Activated CD8-positive, alpha-beta memory T cell treated with anti-CD3 and anti-CD28 coated beads, Interleukin-2, amount 50 U/mL, for 4 hours (primary cell): ENCODE results near the gene MCU.
"Not testable (repeated sequence)": the region's sequence is repeated elsewhere in the genome, so short reads cannot be mapped to it uniquely, and the experiment has no call there.

Experiments
- DNase-seq: peaks from one replicate; pipeline ENCODE4 v3.0.0-alpha.2; 2020

The MCU gene, protein sequence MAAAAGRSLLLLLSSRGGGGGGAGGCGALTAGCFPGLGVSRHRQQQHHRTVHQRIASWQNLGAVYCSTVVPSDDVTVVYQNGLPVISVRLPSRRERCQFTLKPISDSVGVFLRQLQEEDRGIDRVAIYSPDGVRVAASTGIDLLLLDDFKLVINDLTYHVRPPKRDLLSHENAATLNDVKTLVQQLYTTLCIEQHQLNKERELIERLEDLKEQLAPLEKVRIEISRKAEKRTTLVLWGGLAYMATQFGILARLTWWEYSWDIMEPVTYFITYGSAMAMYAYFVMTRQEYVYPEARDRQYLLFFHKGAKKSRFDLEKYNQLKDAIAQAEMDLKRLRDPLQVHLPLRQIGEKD

DNA sequence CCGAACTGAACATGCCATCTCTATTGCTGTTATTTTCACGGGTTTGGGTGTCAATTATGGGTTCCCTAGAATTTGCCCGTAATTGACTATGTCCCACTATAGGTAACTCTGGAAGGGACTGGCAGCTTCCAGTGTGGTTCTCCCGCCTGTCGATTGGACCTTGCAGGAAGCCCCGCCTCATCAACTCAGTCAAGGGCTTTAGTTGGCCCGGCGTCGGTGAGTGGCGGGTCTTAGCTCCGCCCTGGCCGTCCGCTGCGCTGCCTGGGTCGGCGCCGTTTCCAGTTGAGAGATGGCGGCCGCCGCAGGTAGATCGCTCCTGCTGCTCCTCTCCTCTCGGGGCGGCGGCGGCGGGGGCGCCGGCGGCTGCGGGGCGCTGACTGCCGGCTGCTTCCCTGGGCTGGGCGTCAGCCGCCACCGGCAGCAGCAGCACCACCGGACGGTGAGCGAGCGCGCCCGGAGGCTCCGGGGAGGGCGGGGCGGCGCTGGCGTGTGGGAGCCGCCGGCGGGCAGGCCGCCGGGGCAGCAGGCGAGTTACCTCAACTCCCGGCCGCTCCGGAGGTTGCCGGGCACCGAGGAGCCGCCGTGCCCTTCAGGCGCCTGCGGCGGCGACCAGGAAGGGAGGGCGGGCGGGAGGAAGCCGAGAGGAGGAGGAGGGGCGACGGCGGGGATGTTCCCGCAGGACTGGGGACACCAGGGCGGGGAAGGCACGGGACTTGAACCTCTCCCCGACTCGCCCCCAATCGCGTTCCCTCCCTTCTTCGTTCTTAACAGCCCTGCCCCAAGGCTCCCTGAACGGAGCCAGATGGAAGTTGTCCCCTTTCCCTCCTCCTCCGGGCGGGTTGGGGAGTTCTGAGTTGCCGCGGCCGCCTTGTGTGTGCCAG lies at the start of gene MCU:
TSS of gene MCU (plus strand) at position 281 of the 881 bp plus-strand sequence. CDS start at position 290, 9 bp downstream.
- peak; percentile 93 for DNase-seq

DNA sequence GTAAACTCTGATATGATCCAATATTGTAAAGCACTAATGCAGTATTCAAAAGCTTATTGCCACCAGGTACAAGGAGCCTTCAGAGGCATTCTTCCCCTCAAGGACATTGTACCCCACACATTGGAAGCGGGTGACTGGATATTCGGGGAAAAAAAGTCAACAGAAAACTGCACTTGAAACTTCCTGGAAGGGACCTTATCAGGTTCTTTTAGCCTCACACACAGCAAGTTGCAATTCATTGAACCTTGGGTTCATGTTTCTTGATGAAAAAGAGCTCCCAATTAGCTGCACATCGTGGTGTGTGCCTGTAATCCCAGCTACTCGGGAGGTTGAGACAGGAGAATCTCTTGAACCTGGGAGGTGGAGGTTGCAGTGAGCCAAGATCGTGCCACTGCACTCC lies 49.6 kb upstream of the MCU start:
- DNase-seq = no peak

DNA sequence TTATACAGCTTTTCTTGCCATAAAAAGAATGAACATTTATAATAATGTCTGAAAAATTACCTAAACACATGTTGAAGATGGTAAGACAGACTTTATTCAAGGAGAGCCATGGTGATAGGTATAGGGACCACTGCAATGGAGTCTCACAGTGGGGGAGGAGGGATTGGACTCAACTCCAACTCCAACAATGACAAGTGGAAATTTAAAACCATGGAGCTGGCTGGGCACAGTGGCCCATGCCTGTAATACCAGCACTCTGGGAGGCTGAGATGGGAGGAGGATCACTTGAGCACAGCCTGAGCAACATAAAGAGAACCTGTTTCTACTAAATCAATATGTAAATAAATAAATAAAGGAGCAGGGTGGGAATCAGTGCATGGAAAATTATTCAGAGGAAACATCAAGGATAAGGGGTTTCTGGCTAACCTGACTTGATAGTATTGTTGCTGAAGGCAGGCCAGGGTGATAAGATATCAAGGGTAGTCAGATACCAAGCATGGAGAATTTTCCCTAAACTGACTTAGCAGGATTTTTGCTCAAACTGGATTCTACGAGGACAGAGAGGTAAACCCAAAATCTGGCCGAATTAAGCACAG lies 46.6 kb upstream of the MCU start:
- no peak for DNase-seq

DNA sequence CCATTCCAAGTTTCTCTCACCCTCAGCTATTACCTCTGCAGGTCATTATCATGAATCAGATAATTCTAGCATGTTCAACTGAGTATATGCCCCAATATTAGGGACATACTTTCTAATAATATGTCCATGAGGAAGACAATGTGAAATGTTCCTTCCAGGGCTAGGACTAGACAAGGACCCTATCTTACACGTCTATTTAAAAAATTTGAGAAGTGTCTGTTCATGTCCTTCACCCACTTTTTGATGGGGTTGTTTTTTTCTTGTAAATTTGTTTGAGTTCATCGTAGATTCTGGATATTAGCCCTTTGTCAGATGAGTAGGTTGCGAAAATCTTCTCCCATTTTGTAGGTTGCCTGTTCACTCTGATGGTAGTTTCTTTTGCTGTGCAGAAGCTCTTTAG lies 45.0 kb upstream of the MCU start:
- DNase-seq = not testable (repeated sequence)

DNA sequence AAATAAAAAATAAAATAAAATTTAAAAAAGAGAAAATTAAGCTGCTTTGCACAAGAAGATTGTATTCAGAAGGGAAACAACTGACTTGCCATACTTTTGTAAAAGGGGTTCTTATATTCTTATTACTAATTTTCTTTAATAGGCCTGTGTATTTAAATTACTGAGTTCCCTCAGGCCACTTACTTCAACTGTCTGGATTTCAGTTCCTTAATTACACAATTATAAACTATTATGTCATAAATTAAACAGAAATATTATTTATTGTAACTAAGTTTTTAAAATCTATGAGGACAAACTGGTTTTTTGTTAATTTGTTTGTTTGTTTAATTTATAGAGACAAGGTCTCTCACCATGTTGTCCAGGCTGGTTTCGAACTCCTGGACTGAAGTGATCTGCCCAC lies 43.6 kb upstream of the MCU start:
- no peak for DNase-seq

DNA sequence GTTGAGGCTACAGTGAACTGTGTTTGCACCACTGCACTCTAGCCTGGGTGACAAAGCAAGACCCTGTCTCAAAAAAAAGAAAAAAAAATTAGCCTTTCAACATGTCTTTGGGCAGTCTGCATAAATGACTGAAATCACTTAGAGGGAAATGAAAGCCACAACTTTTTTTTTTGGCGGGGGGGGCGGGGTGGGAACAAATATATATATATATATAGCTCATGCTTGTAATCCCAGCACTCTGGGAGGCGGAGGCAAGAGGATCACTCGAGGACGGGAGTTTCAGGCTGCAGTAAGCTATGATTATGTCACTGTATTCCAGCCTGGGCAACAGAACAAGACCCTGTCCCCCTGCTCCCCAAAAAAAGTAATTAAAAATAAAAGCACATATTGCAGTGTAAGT lies 42.7 kb upstream of the MCU start:
- DNase-seq = no peak

DNA sequence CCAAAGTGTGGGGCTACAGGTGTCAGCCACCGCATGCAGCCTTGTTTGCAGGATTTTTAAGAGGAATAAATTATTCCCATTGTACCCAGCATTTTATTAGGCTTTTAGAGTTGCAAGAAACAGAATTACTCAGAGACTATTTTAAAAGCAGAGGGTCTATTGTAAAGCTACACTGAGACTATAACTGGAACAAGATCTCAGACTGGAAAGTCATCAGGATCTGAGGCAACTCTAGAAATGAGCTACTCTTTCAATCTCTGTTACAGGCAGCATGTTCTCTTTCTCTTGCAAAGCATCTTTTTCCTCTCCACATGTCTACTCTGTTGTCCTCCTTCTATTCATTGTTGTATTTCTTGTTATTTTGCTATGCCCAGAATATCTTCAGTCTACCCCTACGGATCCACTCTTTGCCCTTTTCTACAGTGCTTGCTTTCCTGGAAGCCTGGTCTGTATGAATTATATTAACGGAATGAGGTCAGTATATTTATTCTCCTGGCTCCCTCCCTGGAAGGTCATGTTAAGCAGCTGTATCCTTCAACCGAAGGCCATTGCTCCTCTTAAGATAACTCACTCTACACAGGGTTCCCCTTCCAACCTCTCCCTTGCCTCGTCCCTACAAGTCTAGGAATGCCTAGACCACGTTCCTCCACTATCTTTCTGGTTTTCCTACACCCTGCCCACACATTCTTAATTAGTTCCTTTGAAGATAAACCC lies 38.4 kb upstream of the MCU start:
- DNase-seq = no peak

DNA sequence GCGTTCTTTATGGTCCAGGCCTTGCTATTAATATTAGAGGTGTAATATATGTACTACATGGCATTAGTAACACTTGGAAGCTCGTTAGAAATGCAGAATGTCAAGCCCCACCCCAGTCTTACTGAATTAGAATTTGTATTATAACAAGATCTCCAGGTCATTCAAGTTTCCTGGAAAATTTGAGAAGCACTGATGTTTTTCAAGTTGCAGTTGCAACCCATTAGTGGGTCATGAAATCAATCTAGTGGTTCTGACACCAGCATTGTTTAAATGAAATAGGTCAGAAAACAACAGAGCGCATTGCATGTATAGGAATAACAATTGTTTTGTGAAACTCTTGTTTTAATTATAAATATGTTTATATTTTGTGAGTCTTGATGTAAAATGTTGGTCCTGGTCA lies 37.2 kb upstream of the MCU start:
- no peak for DNase-seq

DNA sequence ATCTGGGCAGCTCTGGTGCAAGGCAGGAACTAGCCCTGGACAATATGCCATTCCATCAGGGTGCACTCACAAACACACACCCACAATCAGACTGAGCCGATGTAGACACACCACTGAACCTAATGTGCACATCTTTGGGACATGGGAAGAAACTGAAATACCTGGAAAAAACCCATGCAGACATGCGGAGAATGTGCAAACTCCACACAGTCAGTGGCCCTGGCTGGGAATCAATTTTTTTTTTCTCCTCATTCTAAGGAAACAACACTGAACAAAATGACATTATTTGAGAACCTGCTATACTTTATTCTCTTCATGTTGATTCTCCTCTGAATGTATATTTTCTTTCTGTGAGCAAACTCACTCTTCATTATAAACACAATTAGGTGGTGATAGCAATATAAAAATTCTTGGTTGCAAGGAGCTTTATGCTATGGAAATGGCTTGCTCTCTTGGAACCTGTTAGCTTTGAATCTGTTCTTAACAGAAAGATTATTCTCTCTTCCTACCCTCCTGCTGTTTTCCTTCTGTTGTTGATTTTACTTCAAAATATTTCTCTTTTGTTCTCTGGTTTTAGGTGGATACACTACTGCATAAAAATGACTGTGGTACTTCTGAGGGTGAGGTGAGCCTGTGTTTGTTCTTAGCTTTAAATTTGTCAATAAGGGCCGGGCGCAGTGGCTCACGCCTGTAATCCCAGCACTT lies 33.1 kb upstream of the MCU start:
- DNase-seq = no peak

DNA sequence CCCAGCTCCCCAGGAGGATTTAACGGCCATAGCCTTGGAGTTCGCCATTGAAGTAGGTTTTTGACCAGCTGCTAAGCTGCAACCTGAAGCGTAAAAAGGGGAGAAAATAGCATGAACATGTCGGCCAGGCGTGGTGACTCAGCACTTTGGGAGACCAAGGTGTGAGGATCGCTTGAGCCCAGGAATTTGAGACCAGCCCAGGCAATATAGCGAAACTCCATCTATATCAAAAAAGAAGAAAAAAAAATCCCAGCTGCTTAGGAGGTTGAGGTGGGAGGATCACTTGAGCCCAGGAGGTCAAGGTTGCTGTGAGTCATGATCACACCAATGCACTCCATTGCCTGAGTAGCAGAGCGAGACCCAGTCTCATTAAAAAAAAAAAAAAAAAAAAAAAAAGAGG lies 32.2 kb upstream of the MCU start:
- DNase-seq = no peak

DNA sequence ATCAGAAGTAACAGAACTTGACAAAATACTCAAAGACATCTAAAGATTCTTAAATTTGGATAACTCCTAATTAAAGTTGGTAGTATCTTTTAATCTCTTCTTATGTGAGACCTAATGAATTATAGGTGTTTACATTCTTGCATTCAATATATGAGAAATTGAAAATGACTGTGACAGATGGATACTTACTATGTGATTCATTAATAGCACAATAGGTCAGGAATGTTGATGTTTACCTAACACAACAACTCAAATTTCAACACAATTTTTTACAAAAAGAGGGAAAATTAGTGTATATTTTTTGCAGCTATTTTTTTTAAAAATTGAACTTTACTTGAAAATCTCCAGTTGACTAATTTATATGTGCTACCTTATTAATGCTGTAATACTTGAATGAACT lies 31.7 kb upstream of the MCU start:
- no peak for DNase-seq

DNA sequence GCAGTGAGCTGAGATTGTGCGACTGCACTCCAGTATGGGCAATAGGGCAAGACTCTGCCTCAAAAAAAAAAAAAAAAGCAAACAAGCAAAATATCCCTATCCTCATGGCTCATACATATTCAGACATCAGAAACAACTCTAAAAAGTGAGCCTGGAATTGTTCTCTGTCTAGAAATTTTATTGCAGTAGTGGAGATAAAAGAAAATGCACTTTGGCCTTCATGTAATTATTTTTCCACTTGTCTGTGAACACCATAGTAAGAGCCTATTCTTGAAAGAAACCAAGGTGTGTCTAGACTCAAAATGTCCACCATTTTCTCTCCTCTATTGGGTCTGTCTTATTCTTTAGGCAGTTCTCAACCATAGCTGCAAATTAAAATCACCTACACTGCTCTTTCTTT lies 30.5 kb upstream of the MCU start:
- no peak for DNase-seq

DNA sequence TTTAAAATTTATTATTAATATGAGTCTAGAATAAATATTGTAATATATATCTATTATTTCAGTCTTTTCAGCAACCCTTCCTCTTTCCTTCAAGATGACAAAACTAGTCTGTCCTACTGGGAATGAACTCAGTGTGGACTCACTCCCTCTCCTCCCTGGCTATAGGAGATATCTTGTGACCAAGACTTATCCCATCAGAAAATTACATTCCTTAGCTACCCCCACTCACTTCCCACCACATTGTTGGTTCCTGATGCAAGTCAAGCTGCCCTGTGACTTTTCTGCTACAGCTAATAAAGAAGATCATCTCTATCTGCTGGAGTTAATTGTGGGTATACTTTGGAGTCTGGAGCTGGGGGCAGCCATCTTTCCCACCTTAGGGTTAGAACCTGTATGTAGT lies 28.0 kb upstream of the MCU start:
- no peak for DNase-seq

DNA sequence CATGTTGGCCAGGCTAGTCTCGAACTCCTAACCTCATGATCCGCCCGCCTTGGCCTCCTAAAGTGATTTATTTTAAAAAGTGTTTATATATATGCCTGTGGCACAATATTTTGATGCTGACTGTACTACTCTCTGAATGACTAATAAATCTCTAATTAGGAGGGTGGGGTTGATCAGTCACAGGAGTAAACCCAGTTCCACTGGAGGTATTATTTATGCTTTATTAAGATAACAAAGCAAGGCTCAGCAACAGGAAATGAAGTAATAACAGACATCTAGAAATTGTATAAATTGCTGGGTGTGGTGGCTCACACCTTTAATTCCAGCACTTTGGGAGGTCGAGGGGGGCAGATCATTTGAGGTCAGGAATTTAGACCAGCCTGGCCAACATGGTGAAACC lies 26.0 kb upstream of the MCU start:
- DNase-seq = no peak

DNA sequence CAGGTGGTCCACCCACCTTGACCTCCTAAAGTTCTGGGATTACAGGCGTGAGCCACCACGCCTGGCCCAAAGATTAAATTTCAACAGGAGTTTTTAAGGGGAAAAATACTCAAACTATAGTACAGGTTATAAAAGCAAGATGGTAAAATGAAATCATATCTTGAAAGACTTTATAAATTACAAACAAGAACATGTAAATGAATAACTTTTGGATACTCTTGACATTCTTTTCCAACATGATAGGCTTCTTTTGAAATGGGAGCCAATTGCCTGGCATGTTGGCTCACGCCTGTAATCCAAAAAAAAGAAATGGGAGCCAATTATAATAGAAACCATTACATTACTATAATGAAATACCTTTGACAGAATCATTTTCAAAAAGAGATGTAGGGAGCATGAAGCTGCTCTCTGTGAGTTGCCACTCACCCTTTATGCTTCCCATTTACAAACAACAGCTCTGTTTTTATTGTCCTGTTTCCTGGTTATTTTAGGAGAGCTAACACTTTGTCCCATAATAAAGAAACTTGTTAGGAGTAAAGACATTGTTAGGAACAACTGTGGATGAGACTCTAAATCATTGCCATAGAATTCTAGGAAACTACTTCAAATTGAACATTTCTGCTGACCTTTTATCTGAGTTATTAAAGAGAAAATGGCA lies 24.6 kb upstream of the MCU start:
- DNase-seq = no peak

DNA sequence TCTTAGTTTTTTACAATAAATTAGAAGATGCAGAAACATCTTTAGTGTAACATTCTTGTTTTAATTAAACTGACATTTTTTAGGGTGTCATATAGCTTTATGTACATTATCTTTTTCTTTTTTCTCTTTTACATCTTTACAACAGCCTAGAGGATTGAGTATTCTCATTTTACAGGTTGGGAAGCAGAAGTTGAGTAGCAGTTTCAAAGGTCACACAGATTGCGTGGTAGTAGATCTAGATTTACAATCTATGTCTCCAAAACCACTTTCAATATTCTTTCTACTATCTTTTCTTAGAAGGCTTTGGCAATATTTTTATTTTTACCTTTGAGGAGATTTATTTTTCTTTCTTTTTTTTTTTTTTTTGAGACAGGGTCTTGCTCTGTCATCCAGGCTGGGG lies 18.7 kb upstream of the MCU start:
- no peak for DNase-seq

DNA sequence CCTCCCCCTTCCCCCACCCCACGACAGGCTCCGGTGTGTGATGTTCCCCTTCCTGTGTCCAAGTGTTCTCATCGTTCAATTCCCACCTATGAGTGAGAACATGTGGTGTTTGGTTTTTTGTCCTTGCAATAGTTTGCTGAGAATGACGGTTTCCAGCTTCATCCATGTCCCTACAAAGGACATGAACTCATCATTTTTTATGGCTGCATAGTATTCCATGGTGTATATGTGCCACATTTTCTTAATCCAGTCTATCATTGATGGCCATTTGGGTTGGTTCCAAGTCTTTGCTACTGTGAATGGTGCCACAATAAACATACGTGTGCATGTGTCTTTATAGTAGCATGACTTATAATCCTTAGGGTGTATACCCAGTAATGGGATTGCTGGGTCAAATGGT lies 17.8 kb upstream of the MCU start:
- not testable (repeated sequence) for DNase-seq

DNA sequence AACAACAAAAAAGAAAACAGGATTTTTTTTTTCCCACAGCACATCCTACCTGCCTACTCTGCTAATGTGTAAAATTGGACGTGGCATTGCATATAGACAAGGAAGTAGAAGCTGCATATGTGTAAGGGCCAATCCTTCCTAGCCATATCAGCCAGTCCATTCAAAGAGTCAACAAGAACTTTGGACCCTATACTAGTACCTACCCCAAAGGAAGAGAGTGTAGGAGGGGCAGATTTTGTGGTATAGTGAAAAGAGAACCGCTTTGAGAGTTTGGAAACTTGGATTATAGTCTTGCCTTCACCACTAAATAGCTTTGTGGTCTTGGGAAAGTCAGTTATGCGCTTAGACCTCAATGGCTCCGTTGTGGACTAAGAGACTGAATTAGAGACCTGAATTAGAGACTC lies 12.1 kb upstream of the MCU start:
- DNase-seq = no peak

DNA sequence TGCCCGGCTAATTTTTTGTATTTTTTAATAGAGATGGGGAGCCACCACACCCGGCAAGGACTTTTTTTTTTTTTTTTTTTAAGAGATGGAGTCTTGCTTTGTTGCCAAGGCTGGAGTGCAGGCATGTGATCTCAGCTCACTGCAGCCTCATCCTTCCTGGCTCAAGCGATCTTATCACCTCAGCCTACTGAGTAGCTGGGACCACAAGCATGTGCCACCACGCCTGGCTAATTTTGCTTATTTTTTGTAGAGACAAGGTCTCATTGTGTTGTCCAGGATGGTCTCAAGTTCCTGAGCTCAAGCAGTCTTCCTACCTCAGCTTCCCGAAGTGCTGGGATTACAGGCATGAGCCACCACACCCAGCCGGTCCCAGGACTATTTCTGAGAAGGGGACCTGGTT lies 9.3 kb upstream of the MCU start:
- no peak for DNase-seq

DNA sequence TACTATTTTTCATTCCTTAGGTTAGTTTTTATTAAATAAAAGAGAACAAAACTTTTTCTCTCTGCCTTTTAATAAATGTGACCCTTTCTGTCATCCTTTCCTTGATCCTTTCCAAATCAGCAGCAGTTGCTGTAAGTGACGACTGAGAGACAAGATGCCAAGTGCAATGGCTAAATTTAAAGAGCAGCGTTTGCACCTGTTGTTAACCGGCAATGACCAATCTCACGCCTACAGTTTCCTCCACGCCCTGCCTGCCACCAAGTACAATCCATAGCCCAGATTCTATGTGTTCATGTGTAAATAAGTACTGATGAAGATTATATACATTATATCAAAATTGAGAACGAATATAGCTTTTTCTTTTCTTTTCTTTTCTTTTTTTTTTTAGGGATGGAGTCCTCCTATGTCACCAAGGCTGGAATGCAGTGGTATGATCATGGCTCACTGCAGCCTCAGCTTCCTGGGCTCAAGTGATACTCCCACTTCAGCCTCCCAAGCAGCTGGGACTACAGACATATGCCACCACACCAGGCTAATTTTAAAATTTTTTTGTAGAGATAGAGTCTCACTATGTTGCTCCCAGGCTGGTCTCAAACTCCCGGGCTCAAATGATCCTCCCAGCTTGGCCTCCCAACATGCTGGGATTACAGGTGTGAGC lies 6.5 kb upstream of the MCU start:
- DNase-seq = no peak

DNA sequence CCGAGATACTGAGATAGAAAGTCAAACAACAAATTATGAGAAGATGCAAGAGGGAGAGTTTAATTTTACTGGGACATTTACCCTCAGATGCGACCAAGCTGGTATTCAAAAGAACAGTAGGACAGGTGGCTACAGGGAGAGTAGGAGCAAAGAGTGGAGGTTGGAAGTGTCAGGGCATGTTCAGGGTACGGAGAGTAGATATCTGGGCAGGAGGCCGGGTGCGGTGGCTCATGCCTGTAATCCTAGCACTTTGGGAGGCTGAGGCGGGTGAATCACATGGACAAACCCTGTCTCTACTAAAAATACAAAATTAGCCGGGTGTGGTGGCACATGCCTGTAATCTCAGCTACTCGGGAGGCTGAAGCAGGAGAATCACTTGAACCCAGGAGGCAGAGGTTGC lies 5.5 kb upstream of the MCU start:
- DNase-seq = not testable (repeated sequence)

DNA sequence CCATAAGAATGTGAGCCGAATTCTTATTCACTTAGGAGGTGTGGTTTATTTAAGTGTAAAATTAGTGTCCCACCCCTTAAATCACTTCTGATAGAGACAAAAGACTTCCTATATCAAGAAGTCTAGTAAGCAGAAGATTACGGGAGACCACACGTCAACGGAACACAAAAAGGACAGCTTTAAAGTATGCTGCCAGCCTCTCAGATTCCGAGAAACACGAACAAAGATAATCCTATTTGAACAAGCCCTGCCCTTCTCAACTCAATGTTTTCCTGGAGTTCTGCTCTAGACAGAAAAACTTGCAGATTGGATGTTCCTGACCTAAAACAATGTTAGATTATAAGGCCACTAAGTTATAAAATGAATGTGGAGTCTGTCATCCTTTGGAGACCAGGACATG lies 4.9 kb upstream of the MCU start:
- no peak for DNase-seq
